Parathyroid adenoma (tissue), 2 donors: ENCODE data around the gene OR2Y1.

ENCODE experiments used
- H2AFZ ChIP-seq: fragments of 300-600 bp; sonication (generic); one replicate; pipeline ENCODE4 v1.7.0; 2017; ENCODE audit warnings: antibody characterized with exemption, mild to moderate bottlenecking
- H3K27ac ChIP-seq: fragments of 300-600 bp; sonication (generic); one replicate; pipeline ENCODE4 v1.7.0; 2017
- H3K27me3 ChIP-seq: fragments of 300-600 bp; sonication (generic); one replicate; pipeline ENCODE4 v1.7.0; 2017; ENCODE audit warnings: low read length; ENCODE audit not compliant: control insufficient read depth, insufficient read depth
- H3K36me3 ChIP-seq: fragments of 300-600 bp; sonication (generic); one replicate; pipeline ENCODE4 v1.7.0; 2017; ENCODE audit warnings: low read length; ENCODE audit not compliant: control insufficient read depth, insufficient read depth
- H3K4me1 ChIP-seq: fragments of 300-600 bp; sonication (generic); one replicate; pipeline ENCODE4 v1.7.0; 2017; ENCODE audit warnings: control low read depth
- H3K4me2 ChIP-seq: fragments of 300-600 bp; sonication (generic); one replicate; pipeline ENCODE4 v1.7.0; 2017; ENCODE audit warnings: low read length
- H3K4me3 ChIP-seq: fragments of 300-600 bp; sonication (generic); one replicate; pipeline ENCODE4 v1.7.0; 2017; ENCODE audit warnings: low read depth, low read length
- H3K79me2 ChIP-seq: fragments of 300-600 bp; sonication (generic); one replicate; pipeline ENCODE4 v1.7.0; 2017; ENCODE audit warnings: control low read depth
- H3K9ac ChIP-seq: fragments of 300-600 bp; sonication (generic); one replicate; pipeline ENCODE4 v1.7.0; 2017; ENCODE audit warnings: mild to moderate bottlenecking
- H3K9me3 ChIP-seq: fragments of 300-600 bp; sonication (generic); one replicate; pipeline ENCODE4 v1.7.0; 2017; ENCODE audit warnings: low read length; ENCODE audit not compliant: control insufficient read depth
- CTCF ChIP-seq: fragments of 300-600 bp; sonication (generic); IDR thresholded peaks from one replicate; pipeline ENCODE4 v1.7.0; 2017; ENCODE audit warnings: antibody characterized with exemption, mild to moderate bottlenecking
- donor health status: primary hyperparathyroidism.

The OR2Y1 gene

GRCh38 chr5:180689775-180690174 is 50.1 kb downstream of the OR2Y1 start:
- Histone ChIP-seq H3K9ac (no peak overlapping the region), H3K79me2 (no peaks in the 10 kb centered on the region), H3K9me3 (no peaks in the 10 kb centered on the region), H3K27me3 (no peaks in the 10 kb centered on the region), H3K36me3 (no peaks in the 10 kb centered on the region), H2AFZ (no peak overlapping the region), H3K4me1 (no peaks in the 10 kb centered on the region), H3K4me3 (no peak overlapping the region), H3K4me2 (no peak overlapping the region), H3K27ac (no peak overlapping the region)
- no peak for TF ChIP-seq CTCF
